ENCODE results near the gene SETBP1. TPM values are rescaled to one million over a fixed set of nuclear protein-coding genes. Genes with fewer than 3 reads are reported as not detected.

SETBP1 gene
- total and polyA plus RNA-seq, 2 of the 4 experiments (the other 2 are of a cell fraction), result 0.19 to 0.36 TPM

- Histone ChIP-seq H3K23ac (ENCODE audit: low read depth, low read length) (no peak overlapping the region), H3K14ac (replicated peaks; ENCODE audit: low read depth, low read length) (no peak overlapping the region), H3K27ac (ENCODE audit: insufficient read depth, low read length) (no peak overlapping the region), H2BK120ac (ENCODE audit: low read depth, low read length) (no peak overlapping the region), H2AK9ac (replicated peaks; ENCODE audit: low read depth, low read length, poor library complexity) (no peak overlapping the region), H4K20me1 (ENCODE audit: insufficient read depth, low read length) (no peaks in the 10 kb centered on the region), H3K79me1 (ENCODE audit: low read depth in 1 of 2, low read length in 2 of 2) (no peaks in the 10 kb centered on the region), H3K18ac (ENCODE audit: low read depth, low read length) (no peak overlapping the region), H4K8ac (ENCODE audit: low read depth in 2 of 2, low read length in 2 of 2) (no peak overlapping the region), H4K5ac (ENCODE audit: low read depth, low read length) (no peak overlapping the region), H3K9me1 (ENCODE audit: insufficient read depth, low read length) (no peaks in the 10 kb centered on the region; the same call in 1 of the 2 replicates), H3K56ac (ENCODE audit: extremely low read depth, insufficient read depth, low read length) (no peak overlapping the region), H3K36me3 (ENCODE audit: control insufficient read depth, insufficient read depth, low read length) (no peaks in the 10 kb centered on the region), H2AFZ (replicated peaks; ENCODE audit: low read length, poor library complexity) (no peak overlapping the region), H3K4me3 (ENCODE audit: insufficient read depth, low read depth, low read length) (no peak overlapping the region), H2BK20ac (ENCODE audit: low read depth, low read length) (no peak overlapping the region), H3K9me3 (ENCODE audit: control insufficient read depth, insufficient read depth, low read length) (no peaks in the 10 kb centered on the region), H2AK5ac (ENCODE audit: low read depth, low read length) (no peak overlapping the region), H2BK15ac (ENCODE audit: low read depth, low read length) (no peak overlapping the region), H4K91ac (ENCODE audit: insufficient read depth, low read depth, low read length) (no peak overlapping the region), H3K4me2 (ENCODE audit: low read depth, low read length) (no peak overlapping the region), H3K27me3 (ENCODE audit: control insufficient read depth, insufficient read depth, low read length) (no peaks in the 10 kb centered on the region), H3K9ac (ENCODE audit: low read depth, low read length) (no peak overlapping the region), H2BK5ac (ENCODE audit: low read depth, low read length, poor library complexity, severe bottlenecking) (no peak overlapping the region), H3K4me1 (ENCODE audit: control insufficient read depth, insufficient read depth, low read length) (no peaks in the 10 kb centered on the region), H3K4ac (ENCODE audit: low read depth, low read length) (no peak overlapping the region)
- intact Hi-C loops (cut with micrococcal nuclease), result no loop called here
- ChIA-PET POLR2A (ENCODE audit: unreplicated experiment) (no interaction called here), CTCF (no interaction called here)
- no peak for DNase-seq
- TF ChIP-seq RAD21 (IDR thresholded peaks at IDR 0.05; ENCODE audit: low read length), result no peak
- no peak for TF ChIP-seq FOS (IDR thresholded peaks at IDR 0.05; ENCODE audit: low read depth, low read length)
- TF ChIP-seq RCOR1 (IDR thresholded peaks at IDR 0.05; ENCODE audit: insufficient replicate concordance, low read length), result no peak
- TF ChIP-seq MAFK (IDR thresholded peaks at IDR 0.05; ENCODE audit: low read depth, low read length), result no peak
- no peak for TF ChIP-seq SMC3 (IDR thresholded peaks at IDR 0.05; ENCODE audit: low read depth, low read length)
- TF ChIP-seq RFX5 (IDR thresholded peaks at IDR 0.05; ENCODE audit: low read depth, low read length), result no peak
- no peak for TF ChIP-seq CEBPB (IDR thresholded peaks at IDR 0.05; ENCODE audit: low read depth, low read length)
- no peak for TF ChIP-seq USF2 (IDR thresholded peaks at IDR 0.05; ENCODE audit: low read depth, low read length)
- TF ChIP-seq CTCF (conservative IDR thresholded peaks at IDR 0.05; ENCODE audit: low read depth, low read length), result no peak
- no peak for TF ChIP-seq NFE2L2 (IDR thresholded peaks at IDR 0.05; ENCODE audit: low read depth, low read length)
- WGBS, 2 experiments (ENCODE audit: extremely low coverage in 2 of 2, insufficient read length in 1 of 2), result no CpG with 5 or more reads among the region's 3 CpGs
- BruUV-seq (replicated peaks), result no TSS peak
- no peak for ATAC-seq (ENCODE audit: low read depth)
- in situ Hi-C loops (cut with MboI; ENCODE audit: low sequenced_read_pairs), result no loop called here
- dilution Hi-C loops (cut with HindIII; ENCODE audit: low sequenced_read_pairs, unreplicated experiment), result no loop called here
These were observed 191.1 kb downstream of the SETBP1 start for GRCh38 chr18:44871771-44872170.

All from IMR-90 (cell line).